ENCODE data around the gene TMEM54.

GRCh38 chr1:32863881-32864245, 37.3 kb downstream of the TMEM54 start:
- TF ChIP-seq POLR2A (IDR thresholded peaks at IDR 0.05) (no peak), CTCF (IDR thresholded peaks at IDR 0.05) (no peak)
